Measurements from ENCODE around the gene GSTM4. TPM values are rescaled to one million over a fixed set of nuclear protein-coding genes. Genes with fewer than 3 reads are reported as not detected.
A peak's percentile ranks its signal among the peaks of the same experiment; 100 is the strongest.
"Not testable (repeated sequence)": the region's sequence is repeated elsewhere in the genome, so short reads cannot be mapped to it uniquely, and the experiment has no call there.

The GSTM4 gene
- total and polyA plus RNA-seq, 7 donors, result 31.4 to 73.1 (median 48.6) TPM

DNA sequence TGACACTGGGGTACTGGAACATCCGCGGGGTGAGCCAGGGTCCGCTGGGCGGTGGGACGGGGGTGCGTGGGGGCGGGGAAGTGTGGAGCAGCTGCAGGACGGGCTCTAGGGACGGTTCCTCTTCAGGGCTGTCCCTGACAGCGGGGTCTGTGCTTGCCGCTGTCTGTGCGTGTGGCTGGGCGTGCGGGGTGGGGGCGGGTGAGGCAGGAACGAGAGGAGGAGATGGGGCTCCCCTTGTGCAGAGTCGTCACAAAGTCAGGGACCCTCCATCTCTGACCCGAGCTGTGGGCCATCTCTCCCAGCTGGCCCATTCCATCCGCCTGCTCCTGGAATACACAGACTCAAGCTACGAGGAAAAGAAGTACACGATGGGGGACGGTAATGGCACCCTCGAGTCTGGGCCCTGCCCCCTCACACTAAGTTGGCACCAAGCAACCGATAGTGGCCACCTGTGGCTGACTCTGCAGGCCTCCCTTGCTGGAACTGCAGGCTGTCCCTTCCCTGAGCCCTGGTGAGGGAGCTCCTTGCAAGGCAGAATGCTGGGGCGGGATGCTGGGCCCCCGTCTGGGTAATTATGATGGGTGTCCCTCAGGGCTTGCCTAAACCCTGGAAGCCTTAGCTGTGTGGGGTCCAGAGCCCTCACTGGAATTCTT, 12.3 kb downstream of the GSTM4 start:
- no peak for TF ChIP-seq POLR2AphosphoS5 (IDR thresholded peaks at IDR 0.05)
- TF ChIP-seq, protein P1, sequence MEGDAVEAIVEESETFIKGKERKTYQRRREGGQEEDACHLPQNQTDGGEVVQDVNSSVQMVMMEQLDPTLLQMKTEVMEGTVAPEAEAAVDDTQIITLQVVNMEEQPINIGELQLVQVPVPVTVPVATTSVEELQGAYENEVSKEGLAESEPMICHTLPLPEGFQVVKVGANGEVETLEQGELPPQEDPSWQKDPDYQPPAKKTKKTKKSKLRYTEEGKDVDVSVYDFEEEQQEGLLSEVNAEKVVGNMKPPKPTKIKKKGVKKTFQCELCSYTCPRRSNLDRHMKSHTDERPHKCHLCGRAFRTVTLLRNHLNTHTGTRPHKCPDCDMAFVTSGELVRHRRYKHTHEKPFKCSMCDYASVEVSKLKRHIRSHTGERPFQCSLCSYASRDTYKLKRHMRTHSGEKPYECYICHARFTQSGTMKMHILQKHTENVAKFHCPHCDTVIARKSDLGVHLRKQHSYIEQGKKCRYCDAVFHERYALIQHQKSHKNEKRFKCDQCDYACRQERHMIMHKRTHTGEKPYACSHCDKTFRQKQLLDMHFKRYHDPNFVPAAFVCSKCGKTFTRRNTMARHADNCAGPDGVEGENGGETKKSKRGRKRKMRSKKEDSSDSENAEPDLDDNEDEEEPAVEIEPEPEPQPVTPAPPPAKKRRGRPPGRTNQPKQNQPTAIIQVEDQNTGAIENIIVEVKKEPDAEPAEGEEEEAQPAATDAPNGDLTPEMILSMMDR (IDR thresholded peaks at IDR 0.05), result no peak
- TF ChIP-seq EP300 (IDR thresholded peaks at IDR 0.05), result no peak
- TF ChIP-seq POLR2A (IDR thresholded peaks at IDR 0.05), result no peak
- 15 to 20% methylated on average over 26 of the region's 26 CpGs for WGBS, 2 donors
- H3K27me3 ChIP-seq, result no peaks in the 10 kb centered on the region
- H3K4me3 ChIP-seq, result peak overlapping the region; percentile 55 to 66 (median 62)
- peaks cover 0 to 15% (median 5%) of the 10 kb centered on the region in 4 donors for H3K36me3 ChIP-seq
- H3K4me1 ChIP-seq, result peaks cover 0 to 19% (median 9%) of the 10 kb centered on the region in 4 donors
- no peaks in the 10 kb centered on the region for H3K9me3 ChIP-seq
- no peak for DNase-seq
- peak overlapping the region; percentile 48 to 78 (median 70) for H3K27ac ChIP-seq
- intact Hi-C loops (cut with DNase I), result loop anchor here (5.0 kb wide), 2 partner anchors 59 to 74 kb away; partner anchors contain the start of gene GSTM3

GRCh38 chr1:109669246-109669948, 13.5 kb downstream of the GSTM4 start:
- Histone ChIP-seq H3K4me1 (peaks cover 0 to 12% (median 9%) of the 10 kb centered on the region in 4 donors), H3K9me3 (no peaks in the 10 kb centered on the region), H3K27me3 (no peaks in the 10 kb centered on the region), H3K27ac (peak overlapping the region in 3 of 4 donors; percentile 16 to 49 (median 48)), H3K4me3 (peak overlapping the region in 1 of 4 donors; percentile 16), H3K36me3 (peaks cover 0 to 15% (median 7%) of the 10 kb centered on the region in 4 donors)
- intact Hi-C loops (cut with DNase I), result loop anchor here (5.0 kb wide), 2 partner anchors 58 to 73 kb away; partner anchors contain the start of gene GSTM3
- no peak for TF ChIP-seq POLR2A (IDR thresholded peaks at IDR 0.05)
- DNase-seq, result no peak
- WGBS, 2 donors, result 84 to 89% methylated on average over 22 of the region's 22 CpGs

DNA sequence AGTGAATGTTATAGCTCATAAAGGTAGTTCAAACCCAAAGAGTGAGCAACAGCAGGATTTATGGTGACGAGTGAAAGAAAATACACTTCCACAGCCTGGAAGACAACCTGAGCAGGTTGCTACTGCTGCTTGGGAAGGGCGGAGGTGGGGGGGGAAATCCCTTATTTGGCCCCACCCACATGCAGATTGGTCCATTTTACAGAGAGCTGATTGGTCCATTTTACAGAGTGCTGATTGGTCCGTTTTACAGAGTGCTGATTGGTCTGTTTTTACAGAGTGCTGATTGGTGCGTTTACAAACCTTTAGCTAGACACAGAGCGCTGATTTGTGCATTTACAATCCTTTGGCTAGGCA, 14.0 kb downstream of the GSTM4 start:
- Histone ChIP-seq H3K36me3 (peaks cover 0 to 15% (median 7%) of the 10 kb centered on the region in 4 donors), H3K27ac (peak overlapping the region in 2 of 4 donors; percentile 48 to 49), H3K4me1 (peaks cover 0 to 12% (median 9%) of the 10 kb centered on the region in 4 donors)
- H3K27me3 ChIP-seq, DNase-seq, H3K9me3 ChIP-seq, H3K4me3 ChIP-seq: not testable (repeated sequence)
- intact Hi-C loops (cut with DNase I), result loop anchor here (5.0 kb wide), 2 partner anchors 57 to 72 kb away; partner anchors contain the start of gene GSTM3
- WGBS, 2 donors, result 92 to 96% methylated on average over 4 to 5 of the region's 5 CpGs

DNA sequence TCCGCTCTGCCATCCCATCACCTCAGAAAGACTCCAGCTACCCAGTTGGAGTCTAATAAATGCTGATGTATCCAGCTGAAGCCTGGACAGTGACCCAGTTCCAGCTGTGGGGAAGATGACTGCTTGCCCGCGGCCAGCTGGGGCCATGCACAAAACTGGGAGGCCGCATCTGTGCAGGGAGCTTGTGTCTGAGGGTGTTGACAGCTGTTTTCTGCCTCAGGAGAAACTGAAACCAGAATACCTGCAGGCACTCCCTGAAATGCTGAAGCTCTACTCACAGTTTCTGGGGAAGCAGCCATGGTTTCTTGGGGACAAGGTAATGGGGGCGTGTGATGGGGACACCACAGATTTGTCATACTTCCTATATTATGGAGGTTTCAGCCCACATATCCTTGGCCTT, 15.2 kb downstream of the GSTM4 start:
- no peaks in the 10 kb centered on the region for H3K9me3 ChIP-seq
- H3K4me3 ChIP-seq, result no peak overlapping the region
- 92 to 93% methylated on average over 5 of the region's 5 CpGs for WGBS, 2 donors
- H3K27ac ChIP-seq, result no peak overlapping the region
- no peak for DNase-seq
- peaks cover 0 to 15% (median 4%) of the 10 kb centered on the region in 4 donors for H3K36me3 ChIP-seq
- intact Hi-C loops (cut with DNase I), result no loop called here
- no peaks in the 10 kb centered on the region for H3K27me3 ChIP-seq
- TF ChIP-seq POLR2A (IDR thresholded peaks at IDR 0.05) (no peak), POLR2AphosphoS5 (IDR thresholded peaks at IDR 0.05) (no peak), EP300 (IDR thresholded peaks at IDR 0.05) (no peak)
- TF ChIP-seq, protein P1 (IDR thresholded peaks at IDR 0.05), result no peak
- H3K4me1 ChIP-seq, result peaks cover 0 to 12% (median 9%) of the 10 kb centered on the region in 4 donors

DNA sequence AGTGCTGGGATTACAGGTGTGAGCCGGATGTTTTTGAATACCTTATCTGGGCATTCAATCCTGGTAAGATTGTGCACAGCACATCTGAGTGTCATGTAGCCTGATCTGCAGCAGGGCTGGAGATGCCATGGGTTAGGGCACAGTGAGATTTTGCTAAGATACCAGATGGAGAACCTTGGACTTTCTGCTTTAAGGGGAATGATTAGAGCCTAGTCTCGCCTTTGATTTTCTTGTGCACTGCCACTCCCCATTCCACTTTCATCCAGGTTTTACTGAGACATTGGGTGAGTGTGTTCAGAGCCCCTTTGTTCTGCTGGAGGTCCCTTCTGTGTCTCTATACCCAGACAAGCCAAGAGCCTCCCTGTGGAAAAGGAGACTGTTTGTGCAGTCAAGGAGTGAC, 18.0 kb downstream of the GSTM4 start:
- H3K27me3 ChIP-seq; H3K27ac ChIP-seq; intact Hi-C loops (cut with DNase I); H3K4me3 ChIP-seq; H3K9me3 ChIP-seq; H3K4me1 ChIP-seq; DNase-seq: not testable (repeated sequence)
- 67 to 93% methylated on average over 2 of the region's 2 CpGs for WGBS, 2 donors
- peaks cover 0 to 15% (median 4%) of the 10 kb centered on the region in 4 donors for H3K36me3 ChIP-seq

DNA sequence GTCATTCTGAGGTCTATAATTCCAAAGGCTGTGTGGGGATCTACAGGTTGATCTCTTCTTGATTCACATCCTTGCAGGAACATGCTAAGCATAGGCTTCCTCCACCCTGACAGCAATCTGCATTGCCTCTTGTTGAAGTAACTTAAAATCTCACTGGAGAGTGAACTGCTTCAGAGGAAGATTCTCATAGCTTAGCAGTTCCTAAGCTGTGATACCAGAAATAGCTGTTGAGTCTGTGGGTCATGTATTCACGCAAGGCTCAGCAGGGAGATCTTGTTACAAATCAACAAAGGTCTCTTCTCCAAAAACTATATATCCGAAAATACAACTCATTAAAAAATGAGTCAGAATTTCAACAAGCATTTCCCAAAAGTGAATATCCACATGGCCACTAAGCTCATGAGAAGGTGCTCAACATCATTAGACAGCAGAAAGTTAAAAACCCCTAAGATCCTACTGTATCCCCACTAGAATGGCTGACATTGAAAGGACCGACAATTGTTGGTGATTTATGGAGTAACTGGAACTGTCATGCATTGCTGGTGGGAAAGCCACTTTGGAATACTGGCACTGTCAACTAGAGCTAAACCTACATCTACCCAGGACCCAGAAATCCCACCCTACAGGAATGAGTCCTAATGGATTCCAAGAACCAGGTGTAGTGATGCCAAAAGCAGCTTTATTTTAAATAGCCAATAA, 20.9 kb downstream of the GSTM4 start:
- DNase-seq; H3K27me3 ChIP-seq; H3K9me3 ChIP-seq; intact Hi-C loops (cut with DNase I); H3K27ac ChIP-seq; H3K36me3 ChIP-seq; H3K4me3 ChIP-seq; H3K4me1 ChIP-seq: not testable (repeated sequence)
- 71 to 95% methylated on average over 3 of the region's 3 CpGs for WGBS, 2 donors
